ENCODE results near the gene CEP85. TPM values are rescaled to one million over a fixed set of nuclear protein-coding genes. Genes with fewer than 3 reads are reported as not detected.

Gene CEP85, protein sequence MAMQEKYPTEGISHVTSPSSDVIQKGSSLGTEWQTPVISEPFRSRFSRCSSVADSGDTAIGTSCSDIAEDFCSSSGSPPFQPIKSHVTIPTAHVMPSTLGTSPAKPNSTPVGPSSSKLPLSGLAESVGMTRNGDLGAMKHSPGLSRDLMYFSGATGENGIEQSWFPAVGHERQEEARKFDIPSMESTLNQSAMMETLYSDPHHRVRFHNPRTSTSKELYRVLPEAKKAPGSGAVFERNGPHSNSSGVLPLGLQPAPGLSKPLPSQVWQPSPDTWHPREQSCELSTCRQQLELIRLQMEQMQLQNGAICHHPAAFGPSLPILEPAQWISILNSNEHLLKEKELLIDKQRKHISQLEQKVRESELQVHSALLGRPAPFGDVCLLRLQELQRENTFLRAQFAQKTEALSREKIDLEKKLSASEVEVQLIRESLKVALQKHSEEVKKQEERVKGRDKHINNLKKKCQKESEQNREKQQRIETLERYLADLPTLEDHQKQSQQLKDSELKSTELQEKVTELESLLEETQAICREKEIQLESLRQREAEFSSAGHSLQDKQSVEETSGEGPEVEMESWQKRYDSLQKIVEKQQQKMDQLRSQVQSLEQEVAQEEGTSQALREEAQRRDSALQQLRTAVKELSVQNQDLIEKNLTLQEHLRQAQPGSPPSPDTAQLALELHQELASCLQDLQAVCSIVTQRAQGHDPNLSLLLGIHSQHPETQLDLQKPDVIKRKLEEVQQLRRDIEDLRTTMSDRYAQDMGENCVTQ
- total RNA-seq: 10 to 100 TPM; 42.0 to 56.3 TPM

DNA sequence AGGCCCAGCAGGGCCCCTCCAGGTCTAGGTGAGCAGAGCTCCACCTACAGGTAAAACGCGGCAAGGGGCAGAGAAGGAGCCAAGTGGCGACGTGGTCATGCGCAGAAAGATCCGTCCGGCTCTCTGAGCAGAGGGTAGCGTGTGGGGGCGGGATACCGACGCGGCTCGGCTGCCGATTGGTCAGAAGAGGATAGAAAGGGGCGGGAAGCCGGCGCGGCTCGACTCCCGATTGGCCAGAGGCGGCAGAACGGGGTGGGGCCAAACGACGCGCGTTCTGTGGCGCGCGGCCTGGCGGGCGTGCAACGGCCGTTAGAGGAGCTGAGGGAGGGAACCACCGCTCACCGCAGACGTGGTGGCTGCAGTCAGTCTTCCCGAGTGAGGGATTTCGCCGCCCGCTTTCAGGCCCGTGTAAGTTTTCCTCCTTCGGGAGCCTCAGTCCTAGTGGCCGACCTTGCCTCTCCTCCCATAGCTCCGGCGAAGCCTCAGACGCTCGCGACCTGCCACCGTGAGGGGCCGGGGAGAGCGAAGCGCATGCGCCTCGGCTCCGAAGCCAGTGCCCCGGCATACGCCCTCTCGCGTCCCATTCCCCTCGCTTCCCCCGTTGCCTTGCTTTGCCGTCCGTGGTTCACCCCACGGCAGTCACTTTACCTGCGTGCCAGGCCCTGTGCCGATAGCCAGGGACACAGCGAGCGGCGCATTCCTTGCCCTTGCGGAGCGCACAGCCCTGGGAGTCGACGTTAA is at the start of gene CEP85:
Gene CEP85 (plus strand): TSS at position 298 of the 741 bp plus-strand sequence. CDS start 5,584 bp downstream, outside the sequence.
- ATAC-seq (peak; percentile 95), DNase-seq (peak; percentile 99)
- CTCF ChIA-PET: interaction anchor here (0.6 to 4.7 kb wide), 66 partner anchors 10 to 338 kb away, joined by 3 to 105 read pairs (median 6); partner anchors contain the start of genes C1orf232, CATSPER4, CD52 and CNKSR1
- H3K9me3 Mint-ChIP-seq (ENCODE audit: low read depth): no peaks in the 10 kb centered on the region
- peaks cover 22% of the 10 kb centered on the region for H3K36me3 Mint-ChIP-seq
- peak within 1 kb of the TSS; percentile 96 for H3K4me3 Mint-ChIP-seq
- H3K27ac Mint-ChIP-seq: peak within 1 kb of the TSS; percentile 88
- no peaks in the 10 kb centered on the region for H3K27me3 Mint-ChIP-seq
- H3K4me1 Mint-ChIP-seq: peaks cover 36% of the 10 kb centered on the region

DNA sequence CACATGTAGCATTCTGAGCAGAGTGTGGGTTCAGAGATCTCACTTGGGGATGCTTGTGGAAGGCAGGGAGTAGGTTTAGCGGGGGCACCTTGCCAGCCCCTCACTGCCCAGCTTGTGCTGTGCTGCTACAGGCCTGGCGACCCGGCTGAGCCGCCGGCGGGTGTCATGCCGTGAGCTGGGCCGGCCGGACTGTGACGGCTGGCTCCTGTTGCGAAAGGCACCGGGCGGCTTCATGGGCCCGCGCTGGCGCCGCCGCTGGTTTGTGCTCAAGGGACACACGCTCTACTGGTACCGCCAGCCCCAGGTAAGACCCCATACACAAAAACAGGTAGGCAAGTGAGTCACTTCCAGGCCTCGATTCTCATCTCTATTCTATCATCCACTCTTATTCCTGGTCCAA is 49.1 kb upstream of the CEP85 start:
- H3K9me3 Mint-ChIP-seq (ENCODE audit: low read depth): no peaks in the 10 kb centered on the region
- H3K4me3 Mint-ChIP-seq: no peak overlapping the region
- no peaks in the 10 kb centered on the region for H3K36me3 Mint-ChIP-seq
- CTCF ChIA-PET: interaction anchor here (1.2 to 2.5 kb wide), 3 partner anchors 15 to 49 kb away, joined by 4 to 6 read pairs (median 5); partner anchors contain the start of genes CEP85 and ZNF593
- ATAC-seq: no peak
- no peak for DNase-seq
- no peak overlapping the region for H3K27ac Mint-ChIP-seq
- no peaks in the 10 kb centered on the region for H3K4me1 Mint-ChIP-seq
- peaks cover 3% of the 10 kb centered on the region for H3K27me3 Mint-ChIP-seq

DNA sequence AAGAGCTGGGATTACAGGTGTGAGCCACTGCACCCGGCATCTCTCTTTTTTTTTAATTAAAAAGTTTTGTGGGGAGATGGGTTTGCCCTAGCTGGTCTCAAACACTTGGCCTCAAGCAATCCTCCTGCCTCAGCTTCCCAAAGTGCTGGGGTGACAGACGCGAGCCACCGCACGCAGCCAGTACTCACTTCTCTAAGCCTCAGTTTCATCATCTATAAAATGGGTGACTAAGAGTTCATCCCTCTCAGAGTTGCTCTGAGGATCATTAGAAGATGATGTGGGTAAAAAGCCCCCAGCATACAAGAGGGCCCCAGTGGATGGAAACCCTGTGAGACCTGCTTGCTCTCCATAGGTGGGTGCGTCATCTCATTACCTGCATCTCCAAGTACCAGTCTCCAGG is 46.1 kb upstream of the CEP85 start:
- Mint-ChIP-seq H3K27ac (no peak overlapping the region), H3K36me3 (no peaks in the 10 kb centered on the region), H3K27me3 (peaks cover 5% of the 10 kb centered on the region), H3K9me3 (ENCODE audit: low read depth) (no peaks in the 10 kb centered on the region), H3K4me3 (no peak overlapping the region), H3K4me1 (peaks cover 6% of the 10 kb centered on the region)
- no peak for DNase-seq
- ATAC-seq: no peak
- CTCF ChIA-PET: interaction anchor here (3.2 kb wide), 1 partner anchor 46 kb away, joined by 19 read pairs; the partner anchor contains the start of gene CEP85

DNA sequence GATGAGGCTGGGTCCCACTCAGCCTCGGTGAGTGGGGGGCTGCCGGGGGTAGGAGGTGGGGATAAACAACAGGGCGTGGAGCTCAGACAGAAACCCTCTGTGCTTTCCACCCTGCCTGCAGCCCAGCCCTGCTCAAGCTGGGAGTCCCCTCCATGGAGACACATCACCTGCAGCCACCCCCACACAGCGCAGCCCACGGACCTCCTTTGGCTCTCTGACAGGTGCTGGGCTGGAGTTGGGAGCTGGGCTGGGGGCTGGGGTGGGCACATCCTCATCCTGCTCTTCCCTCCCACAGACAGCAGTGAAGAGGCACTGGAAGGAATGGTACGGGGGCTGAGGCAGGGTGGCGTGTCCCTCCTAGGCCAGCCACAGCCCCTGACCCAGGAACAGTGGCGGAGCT is 45.5 kb upstream of the CEP85 start:
- DNase-seq (no peak), ATAC-seq (no peak)
- Mint-ChIP-seq H3K36me3 (no peaks in the 10 kb centered on the region), H3K27me3 (peaks cover 5% of the 10 kb centered on the region), H3K27ac (no peak overlapping the region), H3K4me3 (no peak overlapping the region), H3K9me3 (ENCODE audit: low read depth) (no peaks in the 10 kb centered on the region), H3K4me1 (peaks cover 6% of the 10 kb centered on the region)
- CTCF ChIA-PET: interaction anchor here (0.6 to 3.2 kb wide), 2 partner anchors 44 to 45 kb away, joined by 3 to 19 read pairs; partner anchors contain the start of gene CEP85

DNA sequence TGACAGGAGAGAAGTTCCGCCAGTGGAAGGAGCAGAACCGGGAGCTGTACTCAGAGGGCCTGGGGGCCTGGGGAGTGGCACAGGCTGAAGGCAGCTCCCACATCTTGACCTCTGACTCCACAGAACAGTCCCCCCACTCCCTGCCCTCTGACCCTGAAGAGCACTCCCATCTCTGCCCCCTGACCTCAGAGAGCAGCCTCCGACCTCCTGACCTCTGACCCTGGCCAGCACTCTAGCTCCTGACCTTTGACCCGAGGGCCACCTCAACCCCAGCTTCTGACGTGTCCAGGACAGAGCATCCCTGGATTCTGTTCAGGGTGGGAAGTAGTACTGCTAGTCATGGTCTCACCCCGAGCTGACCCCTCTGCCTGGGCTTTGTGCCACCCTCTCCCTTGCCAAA is 44.7 kb upstream of the CEP85 start:
- DNase-seq (no peak), ATAC-seq (no peak)
- CTCF ChIA-PET: interaction anchor here (0.6 to 3.2 kb wide), 3 partner anchors 20 to 45 kb away, joined by 3 to 19 read pairs (median 3); partner anchors contain the start of gene CEP85
- Mint-ChIP-seq H3K27me3 (peaks cover 7% of the 10 kb centered on the region), H3K4me3 (no peak overlapping the region), H3K27ac (no peak overlapping the region), H3K9me3 (ENCODE audit: low read depth) (no peaks in the 10 kb centered on the region), H3K36me3 (no peaks in the 10 kb centered on the region), H3K4me1 (peaks cover 6% of the 10 kb centered on the region)

DNA sequence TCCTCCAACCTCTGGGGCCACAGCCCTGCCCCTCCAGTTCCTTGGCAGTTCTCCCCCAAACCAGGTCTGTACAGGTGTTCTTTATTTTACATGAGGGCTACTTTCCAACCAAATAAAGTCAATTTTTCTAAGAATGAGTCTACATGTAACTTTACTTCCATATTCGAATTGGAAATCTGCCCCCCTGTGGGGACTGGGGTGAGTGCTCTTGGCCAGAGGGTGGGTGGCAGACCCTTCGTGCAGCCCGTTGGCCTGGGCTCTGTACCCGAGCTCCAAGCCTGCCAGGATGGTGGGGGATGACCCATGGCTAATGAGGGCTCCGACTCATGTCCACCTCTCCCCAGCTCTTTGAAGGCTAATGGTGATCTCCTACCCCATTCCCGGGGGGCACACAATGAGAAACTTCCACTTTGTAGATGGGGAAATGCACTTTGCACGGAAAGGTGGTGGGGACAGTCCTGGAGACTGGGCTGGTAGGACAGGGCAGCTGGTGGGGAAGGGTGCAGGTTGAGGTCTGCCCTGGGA is 44.2 kb upstream of the CEP85 start:
- Mint-ChIP-seq H3K36me3 (no peaks in the 10 kb centered on the region), H3K4me3 (no peak overlapping the region), H3K4me1 (peaks cover 6% of the 10 kb centered on the region), H3K27ac (no peak overlapping the region), H3K9me3 (ENCODE audit: low read depth) (no peaks in the 10 kb centered on the region), H3K27me3 (peaks cover 8% of the 10 kb centered on the region)
- CTCF ChIA-PET: interaction anchor here (1.3 to 3.2 kb wide), 3 partner anchors 13 to 44 kb away, joined by 3 to 19 read pairs (median 4); partner anchors contain the start of gene CEP85
- DNase-seq (no peak), ATAC-seq (no peak)

DNA sequence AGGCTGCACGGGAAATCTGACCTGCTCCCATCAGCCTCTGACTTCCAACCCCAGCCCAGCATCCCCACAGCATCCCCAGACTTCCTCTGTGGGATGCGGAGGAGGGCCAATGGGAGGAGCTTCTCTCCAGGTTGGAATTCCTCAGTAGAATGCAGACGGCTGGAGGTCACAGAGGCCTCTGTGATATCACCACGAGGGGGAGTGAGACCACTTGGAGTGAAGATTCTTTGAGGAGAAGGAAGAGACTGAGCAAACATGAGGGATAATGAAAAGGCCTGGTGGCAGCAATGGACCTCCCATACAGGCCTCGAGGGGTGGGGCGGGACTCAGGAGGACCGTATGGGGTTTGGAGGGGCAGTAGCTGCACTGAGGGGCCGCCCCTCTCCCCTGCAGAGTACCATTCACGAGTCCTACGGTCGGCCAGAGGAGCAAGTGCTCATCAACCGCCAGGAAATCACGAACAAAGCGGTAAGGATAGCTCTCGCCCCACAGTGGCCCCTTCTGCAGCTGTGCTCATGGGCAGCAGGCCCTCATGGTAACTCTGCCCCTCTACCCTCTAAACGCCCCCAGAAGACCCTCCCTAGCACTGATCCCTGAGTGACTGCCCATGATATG is 43.5 kb upstream of the CEP85 start, which contains the start of gene CATSPER4:
Gene CATSPER4 (plus strand): TSS at position 230 of the 615 bp plus-strand sequence. CDS start 26 bp downstream, at position 256.
- no peak within 1 kb of the TSS for H3K4me3 Mint-ChIP-seq
- CTCF ChIA-PET: interaction anchor here (1.3 to 3.2 kb wide), 3 partner anchors 12 to 43 kb away, joined by 3 to 19 read pairs (median 4); partner anchors contain the start of gene CEP85
- no peaks in the 10 kb centered on the region for H3K36me3 Mint-ChIP-seq
- peaks cover 8% of the 10 kb centered on the region for H3K27me3 Mint-ChIP-seq
- H3K9me3 Mint-ChIP-seq (ENCODE audit: low read depth): no peaks in the 10 kb centered on the region
- peaks cover 6% of the 10 kb centered on the region for H3K4me1 Mint-ChIP-seq
- ATAC-seq: no peak
- no peak within 1 kb of the TSS for H3K27ac Mint-ChIP-seq
- no peak for DNase-seq

DNA sequence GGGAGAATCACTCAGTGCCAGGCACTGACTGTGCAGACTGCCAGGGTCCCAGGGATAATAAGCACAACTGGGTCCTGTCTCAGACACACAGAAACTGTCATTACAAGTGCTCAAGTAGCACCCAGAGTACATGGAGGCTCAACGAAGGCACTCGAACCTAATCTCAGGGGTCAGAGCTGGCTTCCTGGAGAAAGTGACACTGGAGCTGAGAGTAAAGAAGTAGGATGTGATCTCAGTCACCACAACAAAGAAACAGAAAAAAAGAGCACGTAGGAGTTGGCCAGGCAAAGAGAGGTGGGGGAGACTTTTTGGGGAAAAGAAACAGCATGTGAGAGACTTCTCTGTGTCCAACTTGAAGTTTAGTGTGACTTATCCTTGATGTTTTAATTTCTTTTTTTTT is 42.3 kb upstream of the CEP85 start:
- H3K4me1 Mint-ChIP-seq: peaks cover 6% of the 10 kb centered on the region
- CTCF ChIA-PET: interaction anchor here (1.6 to 2.4 kb wide), 2 partner anchors 18 to 22 kb away, joined by 3 to 6 read pairs; partner anchors contain the start of gene ZNF593
- H3K9me3 Mint-ChIP-seq (ENCODE audit: low read depth): no peaks in the 10 kb centered on the region
- peak overlapping the region; percentile 54 for H3K27ac Mint-ChIP-seq
- DNase-seq (peak; percentile 56), ATAC-seq (peak; percentile 58)
- no peaks in the 10 kb centered on the region for H3K36me3 Mint-ChIP-seq
- no peak overlapping the region for H3K4me3 Mint-ChIP-seq
- peaks cover 8% of the 10 kb centered on the region for H3K27me3 Mint-ChIP-seq

DNA sequence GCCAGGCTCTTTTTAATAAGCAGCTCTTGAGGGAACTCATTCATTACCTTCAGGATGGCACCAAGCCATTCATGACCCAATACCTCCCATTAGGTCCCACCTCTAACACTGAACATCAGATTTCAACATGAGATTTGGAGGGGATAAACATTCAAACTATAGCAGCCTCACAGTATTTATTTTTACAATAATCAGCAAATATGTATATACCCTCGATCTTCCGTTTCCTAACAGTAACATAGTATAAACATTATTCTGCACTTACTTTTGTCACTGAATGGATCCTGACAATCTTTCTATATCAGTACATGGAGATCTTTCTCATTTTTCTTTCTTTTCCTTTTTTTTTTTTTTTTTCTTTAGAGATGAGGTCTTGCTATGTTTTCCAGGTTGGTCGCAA is 38.2 kb upstream of the CEP85 start:
- CTCF ChIA-PET: no interaction called here
- Mint-ChIP-seq H3K36me3 (no peaks in the 10 kb centered on the region), H3K27ac (no peak overlapping the region), H3K9me3 (ENCODE audit: low read depth) (no peaks in the 10 kb centered on the region), H3K27me3 (peaks cover 11% of the 10 kb centered on the region), H3K4me3 (no peak overlapping the region), H3K4me1 (peaks cover 12% of the 10 kb centered on the region)
- DNase-seq (no peak), ATAC-seq (no peak)

DNA sequence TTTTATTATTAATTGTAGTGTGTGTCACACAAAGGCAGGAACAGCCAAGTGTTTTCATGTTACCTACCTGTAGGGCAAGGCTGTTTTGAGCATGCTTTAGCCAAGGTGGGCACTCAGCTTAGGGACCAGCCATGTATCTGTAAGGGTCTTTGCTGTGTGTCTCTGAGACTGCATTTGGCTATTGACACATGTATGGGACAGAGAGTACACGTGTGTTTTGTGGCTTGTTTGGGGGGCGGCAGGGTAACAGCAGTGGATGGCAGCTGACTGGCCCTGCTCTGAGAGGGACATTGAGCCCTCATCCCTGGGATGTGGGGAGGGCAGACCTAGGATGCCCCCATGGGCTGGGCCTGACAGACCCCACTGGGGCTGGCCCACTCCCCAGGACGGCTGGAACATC is 36.7 kb upstream of the CEP85 start:
- CTCF ChIA-PET: interaction anchor here (1.1 to 1.3 kb wide), 2 partner anchors 9 to 38 kb away, joined by 3 read pairs; no protein-coding TSS in a partner anchor
- H3K27me3 Mint-ChIP-seq: peaks cover 9% of the 10 kb centered on the region
- DNase-seq (no peak), ATAC-seq (no peak)
- H3K36me3 Mint-ChIP-seq: no peaks in the 10 kb centered on the region
- H3K9me3 Mint-ChIP-seq (ENCODE audit: low read depth): no peaks in the 10 kb centered on the region
- peaks cover 21% of the 10 kb centered on the region for H3K4me1 Mint-ChIP-seq
- H3K27ac Mint-ChIP-seq: no peak overlapping the region
- no peak overlapping the region for H3K4me3 Mint-ChIP-seq

DNA sequence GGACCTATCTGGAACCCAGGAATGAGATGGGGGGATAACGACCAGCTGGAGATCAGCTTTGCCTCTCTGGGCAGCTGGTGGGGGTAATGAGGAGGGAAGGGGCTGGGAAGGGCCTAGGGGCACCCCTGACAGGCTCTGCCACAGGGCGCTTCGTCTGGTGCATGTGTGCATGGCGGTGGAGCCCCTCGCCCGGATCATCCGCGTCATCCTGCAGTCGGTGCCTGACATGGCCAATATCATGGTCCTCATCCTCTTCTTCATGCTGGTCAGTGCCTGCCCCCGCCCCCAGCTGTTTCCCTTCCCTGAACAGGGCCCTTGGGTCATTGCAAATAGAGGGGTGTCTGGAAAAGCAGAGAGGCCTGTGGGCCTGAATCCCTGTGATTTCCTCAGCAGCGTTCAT is 36.2 kb upstream of the CEP85 start:
- Mint-ChIP-seq H3K4me1 (peaks cover 25% of the 10 kb centered on the region), H3K27ac (no peak overlapping the region), H3K36me3 (no peaks in the 10 kb centered on the region), H3K4me3 (no peak overlapping the region), H3K27me3 (peaks cover 9% of the 10 kb centered on the region), H3K9me3 (ENCODE audit: low read depth) (no peaks in the 10 kb centered on the region)
- no peak for ATAC-seq
- CTCF ChIA-PET: interaction anchor here (0.8 to 1.1 kb wide), 2 partner anchors 28 to 37 kb away, joined by 3 read pairs; partner anchors contain the start of gene ZNF593
- no peak for DNase-seq

DNA sequence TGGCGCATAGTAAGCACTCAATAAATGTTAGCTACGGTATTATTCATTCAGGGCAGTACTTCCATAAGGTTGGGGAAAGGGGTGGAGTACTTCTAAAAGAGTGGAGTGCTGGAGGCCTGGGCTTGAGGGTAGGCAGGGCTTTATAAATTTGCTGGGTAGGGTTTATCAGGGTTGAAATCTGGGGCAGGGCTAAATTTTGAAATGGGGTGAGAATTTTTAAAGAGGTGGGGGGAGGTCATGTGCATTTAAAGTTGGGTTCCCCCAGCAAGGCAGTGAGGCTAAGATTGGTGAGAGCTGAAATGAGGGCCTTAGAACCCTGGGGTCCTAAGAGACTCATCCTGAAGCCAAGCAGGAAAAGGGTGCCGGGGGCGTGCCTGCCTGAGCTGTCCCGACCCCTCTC is 33.6 kb upstream of the CEP85 start:
- Mint-ChIP-seq H3K4me3 (no peak overlapping the region), H3K36me3 (no peaks in the 10 kb centered on the region), H3K9me3 (ENCODE audit: low read depth) (no peaks in the 10 kb centered on the region), H3K4me1 (peaks cover 33% of the 10 kb centered on the region), H3K27ac (no peak overlapping the region), H3K27me3 (peaks cover 6% of the 10 kb centered on the region)
- CTCF ChIA-PET: interaction anchor here (0.7 to 2.9 kb wide), 3 partner anchors 31 to 34 kb away, joined by 3 to 11 read pairs (median 4); partner anchors contain the start of genes CEP85 and ZNF593
- DNase-seq (no peak), ATAC-seq (no peak)

All from activated CD8-positive, alpha-beta memory T cell treated with anti-CD3 and anti-CD28 coated beads, Interleukin-2, amount 10 ng/mL, durations not matched to agents 7 days and 5 days (primary cell).